ENCODE measurements around the gene PSMB10.
"Not testable (repeated sequence)": the region's sequence is repeated elsewhere in the genome, so short reads cannot be mapped to it uniquely, and the experiment has no call there.

PSMB10 gene

GRCh38 chr16:67942200-67942509 lies 5.5 kb upstream of the PSMB10 start:
- no peak for DNase-seq (ENCODE audit: low read depth, low spot score)

- DNase-seq (ENCODE audit: low read depth, low spot score), result no peak
These were observed 5.0 kb upstream of the PSMB10 start for GRCh38 chr16:67941469-67942199.

GRCh38 chr16:67940446-67941089 lies 3.9 kb upstream of the PSMB10 start:
- no peak for DNase-seq (ENCODE audit: low read depth, low spot score)

- DNase-seq (ENCODE audit: low read depth, low spot score), result no peak
These were observed 3.1 kb upstream of the PSMB10 start for GRCh38 chr16:67939507-67940445.

GRCh38 chr16:67937713-67938112 lies 1.1 kb upstream of the PSMB10 start:
- DNase-seq (ENCODE audit: low read depth, low spot score), result not testable (repeated sequence)

GRCh38 chr16:67936880-67937605 lies 393 bp upstream of the PSMB10 start:
- no peak for DNase-seq (ENCODE audit: low read depth, low spot score)

- DNase-seq (ENCODE audit: low read depth, low spot score), result peak; percentile 73
These were observed 1.1 kb downstream of the PSMB10 start for GRCh38 chr16:67935402-67936123.

- DNase-seq (ENCODE audit: low read depth, low spot score), result no peak
These were observed 1.6 kb downstream of the PSMB10 start for GRCh38 chr16:67935101-67935401.

GRCh38 chr16:67934306-67935100 lies 2.1 kb downstream of the PSMB10 start:
- no peak for DNase-seq (ENCODE audit: low read depth, low spot score)

GRCh38 chr16:67933805-67934204 lies 2.8 kb downstream of the PSMB10 start:
- DNase-seq (ENCODE audit: low read depth, low spot score), result no peak

GRCh38 chr16:67932462-67932840 lies 4.2 kb downstream of the PSMB10 start:
- no peak for DNase-seq (ENCODE audit: low read depth, low spot score)

GRCh38 chr16:67931712-67932461 lies 4.8 kb downstream of the PSMB10 start, which contains the start of gene CTRL:
TSS of gene CTRL (minus strand) at chr16:67931862. CDS start at chr16:67931852, 10 bp downstream.
- DNase-seq (ENCODE audit: low read depth, low spot score), result no peak

GRCh38 chr16:67930678-67931211 lies 5.9 kb downstream of the PSMB10 start:
- no peak for DNase-seq (ENCODE audit: low read depth, low spot score)

GRCh38 chr16:67930191-67930590 lies 6.5 kb downstream of the PSMB10 start:
- DNase-seq (ENCODE audit: low read depth, low spot score), result no peak

- DNase-seq (ENCODE audit: low read depth, low spot score), result no peak
These were observed 7.9 kb downstream of the PSMB10 start for GRCh38 chr16:67928561-67929364.

- no peak for DNase-seq (ENCODE audit: low read depth, low spot score)
These were observed 8.5 kb downstream of the PSMB10 start for GRCh38 chr16:67928147-67928546.

GRCh38 chr16:67927131-67927941 lies 9.3 kb downstream of the PSMB10 start:
- DNase-seq (ENCODE audit: low read depth, low spot score), result no peak
